ENCODE data around the gene CAPN9.
"Not testable (repeated sequence)": the region's sequence is repeated elsewhere in the genome, so short reads cannot be mapped to it uniquely, and the experiment has no call there.

CAPN9 gene

GRCh38 chr1:230825761-230826160, 78.6 kb downstream of the CAPN9 start:
- no peak for DNase-seq

GRCh38 chr1:230826166-230826875, 79.1 kb downstream of the CAPN9 start:
- no peak for DNase-seq

- peak; percentile 100 for DNase-seq
These were observed 80.0 kb downstream of the CAPN9 start for GRCh38 chr1:230827081-230827681.

- DNase-seq = no peak
These were observed 80.6 kb downstream of the CAPN9 start for GRCh38 chr1:230827801-230828200.

GRCh38 chr1:230828421-230828820, 81.2 kb downstream of the CAPN9 start:
- no peak for DNase-seq

GRCh38 chr1:230831771-230832170, 84.6 kb downstream of the CAPN9 start:
- no peak for DNase-seq

- no peak for DNase-seq
These were observed 85.3 kb downstream of the CAPN9 start for GRCh38 chr1:230832476-230832875.

GRCh38 chr1:230833511-230833910, 86.3 kb downstream of the CAPN9 start:
- DNase-seq = no peak

GRCh38 chr1:230834292-230834691, 87.1 kb downstream of the CAPN9 start:
- no peak for DNase-seq

- DNase-seq = no peak
These were observed 89.2 kb downstream of the CAPN9 start for GRCh38 chr1:230836347-230836746.

- DNase-seq = no peak
These were observed 89.6 kb downstream of the CAPN9 start for GRCh38 chr1:230836793-230837192.

- DNase-seq = no peak
These were observed 92.0 kb downstream of the CAPN9 start for GRCh38 chr1:230839173-230839572.

GRCh38 chr1:230842801-230843200, 95.6 kb downstream of the CAPN9 start:
- no peak for DNase-seq

GRCh38 chr1:230843503-230844309, 96.5 kb downstream of the CAPN9 start:
- DNase-seq = no peak

GRCh38 chr1:230844561-230844960, 97.4 kb downstream of the CAPN9 start:
- no peak for DNase-seq

GRCh38 chr1:230845184-230845583, 98.0 kb downstream of the CAPN9 start:
- DNase-seq = not testable (repeated sequence)

- DNase-seq = no peak
These were observed 101.0 kb downstream of the CAPN9 start for GRCh38 chr1:230848235-230848634.

GRCh38 chr1:230849451-230850224, 102.5 kb downstream of the CAPN9 start:
- no peak for DNase-seq

GRCh38 chr1:230850547-230850946, 103.4 kb downstream of the CAPN9 start:
- no peak for DNase-seq

GRCh38 chr1:230851291-230851691, 104.1 kb downstream of the CAPN9 start:
- no peak for DNase-seq
